Activated effector memory CD4-positive, alpha-beta T cell treated with Interleukin-2 at 50 U/mL for 16 hours (primary cell): ENCODE measurements around the gene HRNR.
A peak's percentile ranks its signal among the peaks of the same experiment; 100 is the strongest.
"Not testable (repeated sequence)": the region's sequence is repeated elsewhere in the genome, so short reads cannot be mapped to it uniquely, and the experiment has no call there.

ENCODE experiments used
- DNase-seq: peaks from one replicate; pipeline ENCODE4 v3.0.0-alpha.2; 2020

Gene HRNR

GRCh38 chr1:152224093-152224492, at the start of gene HRNR:
Gene HRNR (minus strand): TSS chr1:152224193. CDS start chr1:152223253, 940 bp downstream.
- DNase-seq, result no peak

- DNase-seq, result not testable (repeated sequence)
These were observed 32.4 kb upstream of the HRNR start for GRCh38 chr1:152256394-152256793.

GRCh38 chr1:152252157-152252556, 28.2 kb upstream of the HRNR start:
- no peak for DNase-seq

GRCh38 chr1:152251391-152251790, 27.4 kb upstream of the HRNR start:
- no peak for DNase-seq

GRCh38 chr1:152247316-152247715, 23.3 kb upstream of the HRNR start:
- no peak for DNase-seq

- DNase-seq, result no peak
These were observed 20.7 kb upstream of the HRNR start for GRCh38 chr1:152244576-152245273.

- DNase-seq, result no peak
These were observed 13.1 kb upstream of the HRNR start for GRCh38 chr1:152237093-152237492.

GRCh38 chr1:152228831-152229230, 4.8 kb upstream of the HRNR start:
- no peak for DNase-seq

- DNase-seq, result no peak
These were observed 3.4 kb upstream of the HRNR start for GRCh38 chr1:152227310-152227928.

GRCh38 chr1:152225678-152226077, 1.7 kb upstream of the HRNR start:
- no peak for DNase-seq

GRCh38 chr1:152220166-152221163, 3.5 kb downstream of the HRNR start:
- no peak for DNase-seq

GRCh38 chr1:152219438-152219837, 4.6 kb downstream of the HRNR start:
- not testable (repeated sequence) for DNase-seq

- no peak for DNase-seq
These were observed 5.1 kb downstream of the HRNR start for GRCh38 chr1:152218762-152219436.

GRCh38 chr1:152215604-152216003, 8.4 kb downstream of the HRNR start:
- DNase-seq, result not testable (repeated sequence)

GRCh38 chr1:152214911-152215310, 9.1 kb downstream of the HRNR start:
- DNase-seq, result not testable (repeated sequence)

GRCh38 chr1:152198982-152199381, 25.0 kb downstream of the HRNR start:
- DNase-seq, result no peak

- no peak for DNase-seq
These were observed 26.5 kb downstream of the HRNR start for GRCh38 chr1:152197361-152197941.

- no peak for DNase-seq
These were observed 32.3 kb downstream of the HRNR start for GRCh38 chr1:152191711-152192110.

GRCh38 chr1:152191260-152191659, 32.7 kb downstream of the HRNR start:
- no peak for DNase-seq

- DNase-seq, result no peak
These were observed 33.4 kb downstream of the HRNR start for GRCh38 chr1:152190589-152190988.

- peak; percentile 56 for DNase-seq
These were observed 34.1 kb downstream of the HRNR start for GRCh38 chr1:152189657-152190442.
